Mucosa of descending colon (tissue), 3 donors: ENCODE measurements around the gene NCMAP. TPM values are rescaled to one million over a fixed set of nuclear protein-coding genes. Genes with fewer than 3 reads are reported as not detected.
A peak's percentile ranks its signal among the peaks of the same experiment; 100 is the strongest.

Experiments
- ATAC-seq: fragments of 200-7000 bp; cut with Tn5 transposase; one replicate; pipeline ENCODE4 v1.9.1; 2020; ENCODE audit warnings: mild to moderate bottlenecking, moderate library complexity
- DNase-seq, 3 donors: peaks; one replicate each; pipeline ENCODE4 v3.0.0-alpha.2; 2020
- H3K36me3 ChIP-seq: fragments of 200-600 bp; one replicate; pipeline ENCODE4 v1.8.0; 2021; ENCODE audit warnings: low read depth, mild to moderate bottlenecking
- H3K4me1 ChIP-seq: fragments of 200-600 bp; one replicate; pipeline ENCODE4 v1.8.0; 2021; ENCODE audit warnings: low read depth, mild to moderate bottlenecking
- H3K4me3 ChIP-seq: fragments of 200-600 bp; one replicate; pipeline ENCODE4 v1.8.0; 2021; ENCODE audit warnings: mild to moderate bottlenecking
- H3K9me3 ChIP-seq: fragments of 200-600 bp; one replicate; pipeline ENCODE4 v1.8.0; 2021; ENCODE audit warnings: mild to moderate bottlenecking
- CTCF ChIP-seq: fragments of 200-600 bp; IDR thresholded peaks from one replicate; pipeline ENCODE4 v1.8.0; 2022; ENCODE audit warnings: antibody characterized with exemption, mild to moderate bottlenecking
- intact Hi-C, 2 donors: fragments of 100-400 bp; cut with DNase I in 1 of 2; cut with micrococcal nuclease in 1 of 2; formaldehyde crosslinking; loops; one replicate each; pipeline versions ENCODE4 v1.11.0 to v1.11.1; 2022; cut with DNase I, micrococcal nuclease
- total RNA-seq, 3 donors: library from RNA; stranded (reverse); fragmentation: NEBNext Ultra II Directional in 2 of 3; extraction: Animal tissue kit (Norgen Biotek cat#: 25700) in 2 of 3; gene quantifications; one replicate each; pipeline versions ENCODE4 v1.2.1 to v1.2.4, GENCODE V29; 2021 to 2023
- donor health status: DM: no; HTN: no; CAD: no; lungs with moderate emphysema.
- donor health status: DM: no; HTN: no; CAD: no.
- donor health status: DM: no; HTN: yes; CAD: no.

The NCMAP gene
- total RNA-seq, 3 donors from 2014 or later: 0.60 to 1.9 (median 1.9) TPM

GRCh38 chr1:24578846-24579245, 23.0 kb downstream of the NCMAP start:
- no peaks in the 10 kb centered on the region for H3K9me3 ChIP-seq
- H3K4me1 ChIP-seq: no peaks in the 10 kb centered on the region
- TF ChIP-seq CTCF: no peak
- intact Hi-C loops: no loop called here
- no peak overlapping the region for H3K4me3 ChIP-seq
- H3K36me3 ChIP-seq: no peaks in the 10 kb centered on the region
- ATAC-seq (no peak), DNase-seq (no peak)

DNA sequence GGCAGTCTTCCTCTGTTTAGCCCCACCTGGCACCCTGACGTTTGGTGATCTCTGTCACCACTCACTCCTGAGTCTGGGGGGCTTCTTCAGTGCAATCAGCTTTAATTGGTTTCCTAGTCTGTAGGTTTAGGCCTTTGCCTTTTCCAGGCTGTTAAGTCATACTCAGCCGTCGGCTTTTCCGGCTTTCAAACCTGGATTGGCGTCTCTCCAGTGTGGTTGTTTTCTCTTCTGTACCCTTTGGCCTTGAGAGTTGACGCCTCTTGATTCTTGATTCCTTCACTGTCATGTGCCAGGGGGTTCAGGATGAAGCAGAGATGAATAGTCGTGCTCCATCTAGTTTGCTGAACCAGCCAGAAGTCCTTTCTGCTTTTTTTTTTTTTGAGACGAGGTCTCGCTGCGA, 24.9 kb downstream of the NCMAP start:
- H3K36me3 ChIP-seq: no peaks in the 10 kb centered on the region
- no peak for TF ChIP-seq CTCF
- no peak overlapping the region for H3K4me3 ChIP-seq
- DNase-seq: no peak
- no peaks in the 10 kb centered on the region for H3K4me1 ChIP-seq
- peak; percentile 21 for ATAC-seq
- no peaks in the 10 kb centered on the region for H3K9me3 ChIP-seq
- intact Hi-C loops: no loop called here

- DNase-seq (no peak), ATAC-seq (no peak)
- H3K9me3 ChIP-seq: no peaks in the 10 kb centered on the region
- no peak overlapping the region for H3K4me3 ChIP-seq
- intact Hi-C loops: no loop called here
- H3K36me3 ChIP-seq: no peaks in the 10 kb centered on the region
- no peak for TF ChIP-seq CTCF
- no peaks in the 10 kb centered on the region for H3K4me1 ChIP-seq
Observed at GRCh38 chr1:24584171-24584647, 28.3 kb downstream of the NCMAP start.

- Histone ChIP-seq H3K4me3 (no peak overlapping the region), H3K4me1 (no peaks in the 10 kb centered on the region), H3K36me3 (no peaks in the 10 kb centered on the region), H3K9me3 (no peaks in the 10 kb centered on the region)
- DNase-seq (no peak), ATAC-seq (no peak)
- intact Hi-C loops: no loop called here
- TF ChIP-seq CTCF: no peak
Observed at GRCh38 chr1:24586119-24586518, 30.2 kb downstream of the NCMAP start.

DNA sequence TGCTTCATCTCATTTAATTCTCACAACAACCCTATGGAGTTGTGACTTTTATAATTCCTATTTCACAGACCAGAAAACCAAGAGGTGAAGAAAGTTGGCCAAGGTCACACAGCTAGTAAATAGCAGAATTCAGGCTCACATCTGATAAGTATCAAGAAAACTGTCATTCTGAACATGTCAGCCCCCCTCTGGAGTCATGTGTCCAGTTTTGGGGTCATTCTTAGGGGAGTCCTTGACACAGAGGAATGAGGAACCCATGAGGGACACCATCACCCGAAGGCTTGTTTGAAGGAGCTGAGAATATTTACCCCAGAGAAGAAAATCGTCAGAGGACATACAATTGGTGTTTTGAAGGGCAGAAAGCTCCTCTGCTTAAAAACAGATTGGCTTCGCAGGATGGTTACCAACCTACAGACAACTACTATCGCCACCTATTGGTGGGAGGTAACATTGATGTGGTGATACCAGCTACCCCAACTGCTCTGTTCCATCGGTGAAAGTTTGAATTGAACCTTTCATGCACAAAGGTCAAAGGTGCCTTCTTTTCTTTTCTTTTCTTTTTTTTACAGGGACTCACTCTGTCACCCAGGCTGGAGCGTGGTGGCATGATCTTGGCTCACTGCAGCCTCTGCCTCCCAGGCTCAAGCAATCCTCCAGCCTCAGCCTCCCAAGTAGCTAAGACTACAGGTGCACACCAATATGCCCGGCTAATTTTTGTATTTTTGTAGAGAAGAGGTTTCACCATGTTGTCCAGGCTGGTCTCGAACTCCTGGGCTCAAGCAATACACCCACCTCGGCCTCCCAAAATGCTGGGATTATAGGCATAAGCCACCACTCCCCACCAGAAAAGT, 31.3 kb downstream of the NCMAP start:
- intact Hi-C loops: no loop called here
- peak in 1 of 3 donors; percentile 81 for DNase-seq
- Histone ChIP-seq H3K4me1 (no peaks in the 10 kb centered on the region), H3K4me3 (no peak overlapping the region), H3K36me3 (no peaks in the 10 kb centered on the region), H3K9me3 (no peaks in the 10 kb centered on the region)
- peak; percentile 92 for ATAC-seq
- peak; percentile 65 for TF ChIP-seq CTCF
